IMR-90 (cell line): ENCODE measurements around the gene SEMA6A. TPM values are rescaled to one million over a fixed set of nuclear protein-coding genes. Genes with fewer than 3 reads are reported as not detected.

ENCODE experiments used
- ATAC-seq: fragments of 200-7000 bp; cut with Tn5 transposase; 2 replicates; pipeline ENCODE4 v1.9.1; 2020; ENCODE audit warnings: low read depth, mild to moderate bottlenecking, moderate library complexity
- BruUV-seq: library from RNA; stranded (reverse); fragments of 400-500 nt; replicated peaks from 2 replicates; lab custom pipeline; 2021; lab: Mats Ljungman, UMichigan
- CTCF ChIA-PET: fragments of 300-600 bp; formaldehyde crosslinking; extraction: SDS; loops from one replicate; lab custom pipeline; 2021; ENCODE audit warnings: antibody characterized with exemption; lab: Yijun Ruan, JAX
- POLR2A ChIA-PET: fragments of 300-600 bp; sonication (Branson Sonifier 250); formaldehyde crosslinking; loops from one replicate; lab custom pipeline; 2022; ENCODE audit warnings: antibody characterized with exemption; ENCODE audit not compliant: unreplicated experiment; lab: Charles Lee
- DNase-seq: peaks from one replicate; pipeline ENCODE4 v3.0.0; 2013
- H2AFZ ChIP-seq: replicated peaks from 2 replicates; pipeline ENCODE3; 2013; ENCODE audit warnings: low read length, mild to moderate bottlenecking; ENCODE audit not compliant: poor library complexity
- H2AK5ac ChIP-seq: 2 replicates; pipeline ENCODE4 v1.6.1; 2013; ENCODE audit warnings: low read depth, low read length, inconsistent platforms
- H2AK9ac ChIP-seq: replicated peaks from 2 replicates; pipeline ENCODE3; 2013; ENCODE audit warnings: mild to moderate bottlenecking, low read depth, low read length, moderate library complexity; ENCODE audit not compliant: poor library complexity
- H2BK120ac ChIP-seq: 2 replicates; pipeline ENCODE4 v1.6.1; 2013; ENCODE audit warnings: low read depth, low read length, inconsistent platforms
- H2BK15ac ChIP-seq: 3 replicates; pipeline ENCODE4 v1.6.1; 2013; ENCODE audit warnings: low read depth, low read length, inconsistent platforms
- H2BK20ac ChIP-seq: 2 replicates; pipeline ENCODE4 v1.6.1; 2013; ENCODE audit warnings: low read depth, mild to moderate bottlenecking, inconsistent platforms, low read length, moderate library complexity
- H2BK5ac ChIP-seq: 2 replicates; pipeline ENCODE4 v1.6.1; 2013; ENCODE audit warnings: mild to moderate bottlenecking, low read depth, low read length, inconsistent platforms; ENCODE audit not compliant: poor library complexity, severe bottlenecking
- H3K14ac ChIP-seq: replicated peaks from 2 replicates; pipeline ENCODE4 v1.6.1; 2013; ENCODE audit warnings: low read depth, low read length, inconsistent platforms
- H3K18ac ChIP-seq: 2 replicates; pipeline ENCODE4 v1.6.1; 2013; ENCODE audit warnings: low read depth, low read length, control low read depth
- H3K23ac ChIP-seq: 2 replicates; pipeline ENCODE4 v1.6.1; 2013; ENCODE audit warnings: low read depth, low read length, inconsistent platforms
- H3K27ac ChIP-seq: 2 replicates; pipeline ENCODE4 v1.5.1; 2013; ENCODE audit warnings: mild to moderate bottlenecking, control low read depth, low read length; ENCODE audit not compliant: insufficient read depth
- H3K27me3 ChIP-seq: 2 replicates; pipeline ENCODE4 v1.6.1; 2013; ENCODE audit warnings: low read length; ENCODE audit not compliant: control insufficient read depth, insufficient read depth
- H3K36me3 ChIP-seq: 2 replicates; pipeline ENCODE4 v1.6.1; 2013; ENCODE audit warnings: low read length, mixed read lengths; ENCODE audit not compliant: control insufficient read depth, insufficient read depth
- H3K4ac ChIP-seq: 2 replicates; pipeline ENCODE4 v1.6.1; 2013; ENCODE audit warnings: low read depth, low read length, inconsistent platforms
- H3K4me1 ChIP-seq: 2 replicates; pipeline ENCODE4 v1.6.1; 2013; ENCODE audit warnings: low read length, mixed read lengths; ENCODE audit not compliant: control insufficient read depth, insufficient read depth
- H3K4me2 ChIP-seq: 2 replicates; pipeline ENCODE4 v1.6.1; 2013; ENCODE audit warnings: low read depth, mild to moderate bottlenecking, control low read depth, low read length, moderate library complexity
- H3K4me3 ChIP-seq: 2 replicates; pipeline ENCODE4 v1.5.1; 2013; ENCODE audit warnings: low read depth, mild to moderate bottlenecking, control low read depth, low read length, moderate library complexity; ENCODE audit not compliant: insufficient read depth
- H3K56ac ChIP-seq: 2 replicates; pipeline ENCODE4 v1.6.1; 2013; ENCODE audit warnings: low read length, inconsistent platforms; ENCODE audit not compliant: insufficient read depth; ENCODE audit errors: extremely low read depth
- H3K79me1 ChIP-seq, 2 experiments: 2 replicates each; pipeline ENCODE4 v1.6.1; 2013; ENCODE audit warnings: low read length in 2 of 2, inconsistent platforms in 1 of 2, low read depth in 1 of 2
- H3K9ac ChIP-seq: 2 replicates; pipeline ENCODE4 v1.6.1; 2013; ENCODE audit warnings: low read depth, low read length, control low read depth
- H3K9me1 ChIP-seq: 2 replicates; pipeline ENCODE4 v1.6.1; 2013; ENCODE audit warnings: low read length, inconsistent platforms; ENCODE audit not compliant: insufficient read depth
- H3K9me3 ChIP-seq: 2 replicates; pipeline ENCODE4 v1.6.1; 2013; ENCODE audit warnings: low read length; ENCODE audit not compliant: control insufficient read depth, insufficient read depth
- H4K20me1 ChIP-seq: 2 replicates; pipeline ENCODE4 v1.6.1; 2013; ENCODE audit warnings: low read length, inconsistent platforms; ENCODE audit not compliant: insufficient read depth
- H4K5ac ChIP-seq: 2 replicates; pipeline ENCODE4 v1.6.1; 2013; ENCODE audit warnings: mild to moderate bottlenecking, low read depth, low read length, control low read depth
- H4K8ac ChIP-seq, 2 experiments: 2 replicates each; pipeline ENCODE4 v1.6.1; 2013; ENCODE audit warnings: low read depth in 2 of 2, low read length in 2 of 2, control low read depth in 1 of 2, inconsistent platforms in 1 of 2
- H4K91ac ChIP-seq: 2 replicates; pipeline ENCODE4 v1.6.1; 2013; ENCODE audit warnings: low read depth, low read length, inconsistent platforms; ENCODE audit not compliant: insufficient read depth
- BHLHE40 ChIP-seq: fragments of 150-350 bp; IDR thresholded peaks from 2 replicates; pipeline ENCODE4 v1.6.1; 2016; ENCODE audit warnings: mild to moderate bottlenecking, low read depth, low read length
- CEBPB ChIP-seq: IDR thresholded peaks from 2 replicates; pipeline ENCODE4 v1.6.1; 2012; ENCODE audit warnings: low read depth, low read length, improper control_type of control experiment
- FOS ChIP-seq: fragments of 150-350 bp; IDR thresholded peaks from 2 replicates; pipeline ENCODE4 v1.6.1; 2016; ENCODE audit warnings: low read depth, low read length
- MAZ ChIP-seq: IDR thresholded peaks from 2 replicates; pipeline ENCODE4 v1.6.1; 2012; ENCODE audit warnings: low read depth, mild to moderate bottlenecking, low read length, improper control_type of control experiment, moderate library complexity, borderline replicate concordance
- NFE2L2 ChIP-seq: fragments of 150-350 bp; IDR thresholded peaks from 2 replicates; pipeline ENCODE4 v1.6.1; 2016; ENCODE audit warnings: low read depth, mild to moderate bottlenecking, low read length
- RFX5 ChIP-seq: IDR thresholded peaks from 2 replicates; pipeline ENCODE4 v1.8.0; 2012; ENCODE audit warnings: low read depth, mild to moderate bottlenecking, low read length, moderate library complexity
- SMC3 ChIP-seq: fragments of 150-350 bp; IDR thresholded peaks from 2 replicates; pipeline ENCODE4 v1.6.1; 2016; ENCODE audit warnings: low read depth, mild to moderate bottlenecking, antibody characterized with exemption, low read length, moderate library complexity
- WGBS, 2 experiments: methylation state at CpG; one replicate each; pipeline versions ENCODE4 v1.1.5 to v1.1.7; 2013; ENCODE audit warnings: missing lambda C conversion rate in 2 of 2; ENCODE audit not compliant: insufficient read length in 1 of 2; ENCODE audit errors: extremely low coverage in 2 of 2; 5-methylcytosine and 5-hydroxymethylcytosine counted together
- dilution Hi-C: fragments of 300-500 bp; cut with HindIII; formaldehyde crosslinking; loops from one replicate; pipeline ENCODE4 v1.14.3; 2018; ENCODE audit warnings: low sequenced_read_pairs; ENCODE audit not compliant: unreplicated experiment
- in situ Hi-C: fragments of 300-500 bp; cut with MboI; formaldehyde crosslinking; loops from 3 replicates; pipeline ENCODE4 v1.14.3; 2019; ENCODE audit warnings: low sequenced_read_pairs, inconsistent platforms, mixed read lengths
- intact Hi-C: fragments of 100-400 bp; cut with micrococcal nuclease; formaldehyde crosslinking; loops from 2 replicates; pipeline ENCODE4 v1.10.0; 2022
- polyA plus RNA-seq, 3 experiments: library from polyadenylated mRNA; depleted of rRNA; stranded (reverse); fragments of >200 nt; gene quantifications; 2 replicates each; pipeline ENCODE4 v1.2.3, GENCODE V29; 2012; ENCODE audit warnings: low replicate concordance in 1 of 3
- total RNA-seq: library from RNA; depleted of rRNA; stranded (reverse); fragments of >200 nt; gene quantifications from 2 replicates; pipeline ENCODE4 v1.2.3, GENCODE V29; 2012
- TF ChIP-seq, protein P1 (sequence below): fragments of 150-350 bp; IDR thresholded peaks from 2 replicates; pipeline ENCODE4 v1.6.1; 2016; ENCODE audit warnings: low read depth, mild to moderate bottlenecking, low read length, moderate library complexity, borderline replicate concordance

The SEMA6A gene
- total and polyA plus RNA-seq, 2 of the 4 experiments (the other 2 are of a cell fraction), result 0.27 to 0.36 TPM

DNA sequence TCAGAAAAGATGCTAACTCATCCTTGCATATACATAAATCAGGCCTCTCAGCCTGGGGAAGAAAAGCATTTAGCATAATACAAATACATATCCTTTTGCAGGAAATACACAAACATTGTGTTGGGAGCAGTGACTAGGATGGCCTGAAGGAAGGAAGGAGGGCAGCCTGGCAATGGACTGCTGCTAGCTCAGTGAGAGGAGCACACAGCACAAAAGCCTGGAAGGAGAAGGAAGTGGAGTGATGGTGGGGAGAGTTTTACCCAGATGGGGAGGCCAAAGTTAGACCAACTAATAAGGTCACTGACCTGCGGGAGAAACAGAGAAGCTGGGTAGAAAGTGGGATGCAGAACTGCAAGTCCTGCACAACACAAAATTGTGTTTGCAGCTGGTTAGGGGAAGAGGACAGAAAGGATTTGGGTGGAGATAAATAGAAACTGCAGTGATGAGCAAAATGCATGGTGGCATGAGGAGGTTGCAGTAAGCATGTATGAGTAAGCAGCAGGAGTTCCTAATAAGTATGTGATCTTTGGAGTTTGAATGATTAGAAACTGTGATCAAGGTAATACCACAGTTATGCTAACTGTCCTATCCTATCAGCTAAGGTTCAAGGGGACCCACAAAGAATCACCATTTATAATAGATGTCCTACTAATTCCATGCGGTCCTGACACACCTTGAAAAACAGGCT lies 39.5 kb downstream of the SEMA6A start:
- H3K9me1 ChIP-seq, result no peaks in the 10 kb centered on the region
- H4K8ac ChIP-seq, result no peak overlapping the region
- ATAC-seq (no peak), DNase-seq (no peak)
- intact Hi-C loops, result no loop called here
- no peak overlapping the region for H4K91ac ChIP-seq
- H3K36me3 ChIP-seq, result no peaks in the 10 kb centered on the region
- H2AFZ ChIP-seq, result no peak overlapping the region
- TF ChIP-seq, protein P1, sequence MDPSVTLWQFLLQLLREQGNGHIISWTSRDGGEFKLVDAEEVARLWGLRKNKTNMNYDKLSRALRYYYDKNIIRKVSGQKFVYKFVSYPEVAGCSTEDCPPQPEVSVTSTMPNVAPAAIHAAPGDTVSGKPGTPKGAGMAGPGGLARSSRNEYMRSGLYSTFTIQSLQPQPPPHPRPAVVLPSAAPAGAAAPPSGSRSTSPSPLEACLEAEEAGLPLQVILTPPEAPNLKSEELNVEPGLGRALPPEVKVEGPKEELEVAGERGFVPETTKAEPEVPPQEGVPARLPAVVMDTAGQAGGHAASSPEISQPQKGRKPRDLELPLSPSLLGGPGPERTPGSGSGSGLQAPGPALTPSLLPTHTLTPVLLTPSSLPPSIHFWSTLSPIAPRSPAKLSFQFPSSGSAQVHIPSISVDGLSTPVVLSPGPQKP, result no peak
- TF ChIP-seq CEBPB, result no peak
- TF ChIP-seq RFX5, result no peak
- no peak for TF ChIP-seq FOS
- no peak for TF ChIP-seq SMC3
- no peak for TF ChIP-seq BHLHE40
- no peak for TF ChIP-seq MAZ
- TF ChIP-seq NFE2L2, result no peak
- in situ Hi-C loops, result no loop called here
- no peak overlapping the region for H2BK15ac ChIP-seq
- no peak overlapping the region for H2AK5ac ChIP-seq
- no peak overlapping the region for H3K14ac ChIP-seq
- POLR2A ChIA-PET, result no interaction called here
- no peak overlapping the region for H3K18ac ChIP-seq
- no peak overlapping the region for H3K56ac ChIP-seq
- H3K9me3 ChIP-seq, result no peaks in the 10 kb centered on the region
- no peak overlapping the region for H2BK5ac ChIP-seq
- no peak overlapping the region for H2BK120ac ChIP-seq
- no peak overlapping the region for H3K9ac ChIP-seq
- no peaks in the 10 kb centered on the region for H3K79me1 ChIP-seq
- no peaks in the 10 kb centered on the region; the same call in 1 of the 2 replicates for H3K27me3 ChIP-seq
- H3K4ac ChIP-seq, result no peak overlapping the region
- no TSS peak for BruUV-seq
- 71% methylated on average over 1 of the region's 2 CpGs; no CpG with 5 or more reads in 1 of the 2 experiments for WGBS, 2 experiments
- H3K4me2 ChIP-seq, result no peak overlapping the region
- dilution Hi-C loops, result no loop called here
- H3K23ac ChIP-seq, result no peak overlapping the region
- no peak overlapping the region for H3K4me3 ChIP-seq
- H2BK20ac ChIP-seq, result no peak overlapping the region
- H4K20me1 ChIP-seq, result no peaks in the 10 kb centered on the region
- no peak overlapping the region for H3K27ac ChIP-seq
- CTCF ChIA-PET, result interaction anchor here (0.5 to 0.8 kb wide), 2 partner anchors 22 to 316 kb away, joined by 3 to 5 read pairs; no protein-coding TSS in a partner anchor
- H4K5ac ChIP-seq, result no peak overlapping the region
- no peak overlapping the region for H2AK9ac ChIP-seq
- H3K4me1 ChIP-seq, result no peaks in the 10 kb centered on the region
